Measurements from ENCODE around the gene COPS9. TPM values are rescaled to one million over a fixed set of nuclear protein-coding genes. Genes with fewer than 3 reads are reported as not detected.

COPS9 gene
- polyA plus RNA-seq, 1 donor = 92.4 TPM

- no peak for DNase-seq
Observed at GRCh38 chr2:240147382-240147781, 11.3 kb upstream of the COPS9 start.

GRCh38 chr2:240146627-240147278 lies 10.6 kb upstream of the COPS9 start:
- no peak for DNase-seq

DNA sequence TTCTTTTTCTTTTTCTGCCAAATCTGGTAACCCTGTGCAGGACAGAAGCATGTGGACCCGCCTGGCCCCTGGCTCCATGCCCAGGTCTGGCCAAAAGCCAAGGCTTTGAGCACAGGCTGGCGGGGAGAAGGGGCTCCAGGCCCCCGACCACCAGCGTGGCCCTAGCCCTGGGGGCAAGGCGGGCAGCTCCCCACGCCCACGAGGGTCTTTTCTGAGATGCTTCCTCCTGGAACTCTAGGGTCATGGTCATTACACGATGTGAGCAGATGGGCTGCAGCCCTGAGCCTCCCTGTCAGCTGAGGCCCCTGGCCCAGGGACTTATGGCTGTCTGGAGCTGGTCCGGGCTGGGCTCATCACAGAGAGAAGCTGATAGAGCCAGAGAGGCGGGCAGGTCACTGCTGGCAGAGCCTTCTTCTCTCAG lies 10.0 kb upstream of the COPS9 start:
- no peak for DNase-seq

DNA sequence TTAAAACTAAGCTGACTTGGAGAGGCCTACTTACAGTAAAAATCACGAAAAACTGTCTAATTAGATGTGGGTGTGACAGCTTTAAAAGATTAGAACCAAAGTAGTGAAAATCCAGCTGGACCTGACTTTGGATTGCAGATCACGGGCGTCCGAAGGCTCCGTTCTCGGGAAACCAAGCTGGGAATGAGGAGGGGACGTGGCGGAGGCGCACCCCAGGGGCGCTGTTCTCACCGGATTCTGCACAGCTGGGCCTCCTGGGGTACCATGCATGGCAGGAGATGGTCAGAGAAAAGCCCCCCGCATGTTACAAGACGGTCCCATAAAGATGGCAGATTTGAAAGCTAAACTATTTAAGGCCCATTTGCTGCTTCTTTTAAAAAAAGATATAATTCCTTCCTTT lies 9.4 kb upstream of the COPS9 start:
- DNase-seq = no peak

DNA sequence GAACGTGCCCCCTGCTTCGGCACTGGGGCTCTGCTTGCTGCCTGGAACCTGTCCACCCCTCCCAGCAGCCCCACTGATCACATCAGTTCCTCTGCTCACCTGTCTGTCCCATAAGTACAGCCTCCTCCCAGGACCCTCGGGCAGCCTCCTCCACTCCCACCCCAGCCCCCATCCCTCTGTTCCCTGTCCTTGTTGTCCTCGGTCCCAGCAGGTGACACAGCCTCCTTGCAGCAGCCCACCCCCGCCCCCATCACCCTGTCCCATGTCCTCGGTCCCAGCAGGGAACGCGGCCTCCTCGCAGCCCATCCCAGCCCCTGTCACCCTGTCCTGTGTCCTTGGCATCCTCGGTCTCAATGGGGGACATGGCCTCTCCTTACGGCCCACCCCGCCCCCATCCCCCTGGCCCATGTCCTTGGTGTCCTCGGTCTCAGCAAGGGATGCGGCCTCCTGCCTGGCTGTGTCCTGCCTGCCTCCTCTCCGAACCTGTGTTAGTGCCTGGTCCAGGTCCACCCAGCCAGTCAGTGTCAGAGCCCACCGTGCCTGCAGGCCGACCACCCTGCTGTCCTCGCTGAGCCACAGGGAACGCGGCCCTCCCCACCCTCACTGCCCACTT lies 8.7 kb upstream of the COPS9 start:
- no peak for DNase-seq

DNA sequence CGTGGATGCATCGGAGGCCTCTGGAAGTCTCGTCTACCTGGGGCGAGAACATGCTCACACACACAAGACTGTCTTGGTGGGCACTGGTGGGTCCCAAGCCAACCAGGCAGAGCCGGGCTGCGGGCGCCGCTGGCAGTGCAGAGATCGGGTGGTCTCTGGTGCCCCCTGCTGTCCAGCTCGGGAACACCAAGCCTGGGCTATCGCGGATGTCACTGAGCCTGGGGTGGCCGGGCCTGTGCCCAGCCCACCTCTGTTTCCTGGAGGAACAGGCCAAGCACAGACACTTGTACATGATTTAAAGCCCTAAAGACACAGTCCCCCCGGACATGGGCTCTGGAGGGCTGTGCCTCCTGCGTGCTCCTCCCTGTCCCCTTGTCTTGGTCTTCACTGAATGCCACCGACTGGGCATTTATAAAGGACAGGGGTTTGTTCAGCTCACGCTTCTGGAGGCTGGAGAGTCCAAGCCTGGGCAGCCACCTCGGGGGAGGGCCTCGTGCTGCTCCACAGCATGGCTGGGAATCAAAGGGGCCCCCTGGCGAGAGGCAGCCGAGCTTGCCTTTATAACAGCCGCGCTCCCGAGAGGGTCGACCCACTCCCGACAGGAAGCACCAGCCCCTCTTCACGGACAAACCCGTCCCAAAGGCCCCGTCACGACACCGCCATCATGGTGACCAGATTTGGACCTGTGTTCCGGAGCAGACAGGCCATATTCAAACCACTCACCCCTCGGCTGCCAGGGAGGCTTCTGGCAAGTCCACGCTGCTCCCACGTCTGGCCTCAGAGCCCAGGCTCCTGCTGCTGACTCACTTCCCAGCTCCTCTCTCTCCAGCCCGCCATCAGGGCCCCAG lies 7.9 kb upstream of the COPS9 start:
- DNase-seq = peak; percentile 65

- DNase-seq = no peak
Observed at GRCh38 chr2:240143276-240143675, 7.2 kb upstream of the COPS9 start.

GRCh38 chr2:240142859-240143258 lies 6.8 kb upstream of the COPS9 start:
- DNase-seq = no peak

DNA sequence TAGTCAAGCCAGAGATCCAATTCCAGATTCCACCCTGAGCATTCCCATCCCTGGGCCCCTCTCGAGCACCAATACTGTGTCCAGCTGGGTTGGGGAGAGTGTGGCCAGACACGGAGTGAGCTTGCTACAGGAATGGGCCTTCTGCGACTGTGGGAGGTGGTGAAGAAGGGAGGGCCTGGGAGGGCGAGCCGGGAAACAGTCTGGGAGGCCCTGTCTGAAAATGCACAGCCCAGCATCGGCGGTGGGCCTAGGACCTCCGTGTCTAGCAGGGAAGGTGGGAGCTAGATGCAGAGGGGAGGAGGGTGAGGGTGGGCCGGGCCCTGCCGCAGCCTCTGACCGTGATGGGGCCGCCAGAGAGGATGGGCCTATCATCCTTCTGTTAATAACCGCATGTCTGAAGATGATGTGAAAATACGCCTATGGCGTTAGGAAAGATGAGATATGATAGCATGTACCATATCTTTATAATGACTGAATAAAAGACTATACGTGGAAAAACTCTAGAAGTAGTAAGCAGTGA lies 6.2 kb upstream of the COPS9 start:
- DNase-seq = no peak

DNA sequence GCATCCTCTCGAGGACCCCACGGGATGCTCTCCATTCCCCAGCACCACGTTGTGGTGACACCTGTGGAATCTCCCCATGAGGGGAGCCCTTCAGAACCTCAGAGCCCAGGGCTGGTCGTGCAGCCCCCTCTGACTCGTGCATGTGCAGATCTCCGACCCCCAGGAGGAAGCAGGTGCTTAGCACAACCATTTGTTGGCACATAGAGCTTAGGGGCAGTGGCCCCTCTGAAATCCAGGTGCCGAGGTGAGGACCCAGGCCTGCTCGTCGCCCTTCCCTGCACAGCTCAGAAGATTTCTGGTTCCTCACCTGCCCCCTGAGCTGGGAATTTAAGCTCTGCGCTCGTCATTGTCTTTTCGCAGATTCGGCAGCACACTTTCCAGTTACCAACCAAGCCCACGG lies 5.6 kb upstream of the COPS9 start:
- DNase-seq = no peak

GRCh38 chr2:240140920-240141319 lies 4.8 kb upstream of the COPS9 start:
- DNase-seq = no peak

GRCh38 chr2:240140511-240140910 lies 4.4 kb upstream of the COPS9 start, which contains the start of gene OTOS:
TSS of gene OTOS (minus strand) at chr2:240140658. CDS start at chr2:240140326, 332 bp downstream.
- no peak for DNase-seq

GRCh38 chr2:240139666-240140393 lies 3.7 kb upstream of the COPS9 start:
- DNase-seq = no peak

- DNase-seq = no peak
Observed at GRCh38 chr2:240139011-240139441, 2.9 kb upstream of the COPS9 start.

- no peak for DNase-seq
Observed at GRCh38 chr2:240138254-240138984, 2.3 kb upstream of the COPS9 start.

DNA sequence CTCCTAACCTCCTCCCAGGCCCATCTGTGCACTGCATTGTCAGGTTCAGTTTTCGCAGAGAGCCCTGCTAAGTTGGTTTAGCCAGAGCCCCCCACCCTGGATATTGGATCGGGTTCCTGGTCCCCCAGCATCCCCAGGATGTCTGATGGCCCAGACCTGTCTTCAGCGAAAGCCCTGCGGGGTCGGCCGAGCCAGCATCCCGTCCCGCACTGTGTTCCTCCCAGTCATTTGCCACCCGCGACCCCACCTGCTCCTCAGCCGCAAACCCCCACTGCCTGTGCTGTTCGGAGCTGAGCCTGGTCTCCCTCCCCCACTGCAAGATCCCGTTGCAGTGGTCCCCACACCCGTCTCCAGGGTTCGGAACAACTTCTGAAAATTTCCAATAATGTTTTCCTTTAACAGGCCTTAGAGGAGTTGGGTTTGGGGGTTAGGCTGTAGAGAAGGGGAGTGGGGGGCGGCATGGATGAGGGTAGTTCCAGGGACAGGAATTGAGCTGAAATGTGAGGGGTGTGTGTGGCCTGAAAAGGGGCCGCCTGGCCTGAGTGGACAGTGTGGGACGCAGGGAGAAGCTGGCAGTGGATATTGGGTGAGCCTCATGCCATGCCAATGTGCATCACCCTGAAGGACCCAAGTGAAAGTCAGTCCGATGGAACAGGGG lies 1.6 kb upstream of the COPS9 start:
- no peak for DNase-seq

GRCh38 chr2:240136671-240137292 lies 677 bp upstream of the COPS9 start:
- DNase-seq = no peak

DNA sequence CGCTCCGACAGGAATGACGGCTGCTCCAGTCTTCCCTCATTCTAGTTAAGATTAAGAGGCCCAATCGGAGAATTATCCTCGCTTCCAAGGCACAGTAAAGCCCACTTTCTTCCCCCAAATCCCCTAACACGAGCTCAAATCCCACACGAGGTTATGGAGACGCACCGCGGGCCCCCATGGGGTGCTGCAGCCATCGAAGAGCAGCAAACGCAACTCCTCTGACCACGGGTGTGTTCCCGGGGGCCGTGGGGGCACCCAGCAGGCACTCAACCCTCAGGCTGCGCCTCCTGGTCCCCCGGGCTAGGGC lies 446 bp downstream of the COPS9 start:
- no peak for DNase-seq

DNA sequence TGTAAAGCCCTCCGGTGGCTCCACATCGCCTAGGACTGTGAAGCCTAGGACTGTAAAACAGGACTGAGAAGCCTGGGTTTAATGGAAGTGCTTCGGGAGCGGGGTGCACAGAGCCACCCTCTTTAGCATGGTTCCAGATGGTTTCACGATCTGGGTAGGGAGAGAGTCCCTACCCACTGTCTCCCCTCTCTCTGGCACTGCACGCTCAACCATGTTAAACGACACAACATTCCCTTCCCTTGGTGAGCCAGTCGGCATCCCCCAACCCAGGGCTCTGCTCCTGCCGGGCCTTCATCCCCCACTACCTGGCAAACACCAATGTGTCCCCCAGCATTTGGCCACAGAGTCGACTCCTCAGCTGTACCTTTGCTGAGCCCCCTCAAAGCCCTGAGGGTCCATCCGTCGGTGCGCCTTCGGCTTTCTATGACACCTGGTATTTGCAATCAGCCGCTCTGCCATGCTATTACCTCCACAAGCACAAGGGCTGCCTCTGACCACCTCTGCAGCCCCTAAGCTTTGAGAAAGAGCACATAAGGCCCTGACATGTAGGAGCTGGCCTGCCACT lies 1.1 kb downstream of the COPS9 start:
- DNase-seq = no peak

- DNase-seq = no peak
Observed at GRCh38 chr2:240134466-240134865, 1.6 kb downstream of the COPS9 start.

DNA sequence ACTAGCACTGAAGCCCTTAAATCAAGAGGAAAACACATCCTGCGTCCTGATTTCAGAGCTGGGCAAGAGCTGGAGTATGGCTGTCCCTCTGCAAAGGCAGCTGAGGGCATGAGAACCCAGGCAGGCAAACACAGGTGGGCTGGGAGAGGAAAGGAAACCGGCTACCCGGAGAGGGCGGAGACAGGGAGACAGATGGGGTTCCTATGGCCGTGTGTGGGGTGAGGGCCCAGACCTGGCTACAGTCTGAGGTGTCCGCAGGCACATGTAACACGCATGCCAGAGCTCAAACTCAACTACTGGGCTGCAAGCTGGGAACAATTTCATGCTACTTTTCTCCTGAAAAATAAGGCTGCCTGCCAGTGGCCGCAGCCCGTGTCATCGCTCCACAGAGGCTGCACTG lies 2.7 kb downstream of the COPS9 start:
- DNase-seq = no peak
